Endothelial cell of umbilical vein (primary cell): ENCODE data around the gene KLHL13. TPM values are rescaled to one million over a fixed set of nuclear protein-coding genes. Genes with fewer than 3 reads are reported as not detected.
A peak's percentile ranks its signal among the peaks of the same experiment; 100 is the strongest.

Experiments
- BruUV-seq: library from RNA; stranded (reverse); fragments of 400-500 nt; replicated peaks from 2 replicates; lab custom pipeline; 2021; lab: Mats Ljungman, UMichigan
- CTCF ChIA-PET: fragments of 300-600, 350-600 bp; sonication (Branson Sonifier 250); formaldehyde crosslinking; loops from one replicate; lab custom pipeline; 2021; ENCODE audit warnings: antibody characterized with exemption, inconsistent platforms; lab: Charles Lee
- POLR2A ChIA-PET: fragments of 300-600, 350-600 bp; sonication (Branson Sonifier 250); formaldehyde crosslinking; loops from one replicate; lab custom pipeline; 2021; ENCODE audit warnings: antibody characterized with exemption, inconsistent platforms; lab: Charles Lee
- DNase-seq: peaks from one replicate; pipeline ENCODE4 v3.0.0-alpha.2; 2011; ENCODE audit warnings: low read depth, low spot score
- FAIRE-seq: peaks from 2 replicates; lab custom pipeline; 2011; peaks lifted over from hg19 to GRCh38; lab: Jason Lieb, UNC
- H2AFZ ChIP-seq: 2 replicates; pipeline ENCODE4 v1.6.0; 2012; ENCODE audit warnings: low read depth, low read length, control low read depth, inconsistent platforms
- H3K27ac ChIP-seq: 2 replicates; pipeline ENCODE4 v1.5.1; 2011; ENCODE audit warnings: low read depth, mild to moderate bottlenecking, control low read depth, low read length, moderate library complexity; ENCODE audit not compliant: insufficient read depth
- H3K27me3 ChIP-seq, 2 experiments: 2 replicates each; pipeline versions ENCODE4 v1.6.0 to v1.6.1; 2011; ENCODE audit warnings: low read length in 2 of 2, mixed read lengths in 1 of 2; ENCODE audit not compliant: control insufficient read depth in 2 of 2, insufficient read depth in 2 of 2
- H3K36me3 ChIP-seq, 2 experiments: 2 replicates in 1 of 2; 3 replicates in 1 of 2; pipeline ENCODE4 v1.5.1; 2011; ENCODE audit warnings: low read length in 2 of 2, mild to moderate bottlenecking in 1 of 2, moderate library complexity in 1 of 2; ENCODE audit not compliant: control insufficient read depth in 2 of 2, insufficient read depth in 2 of 2; ENCODE audit errors: extremely low read depth in 1 of 2
- H3K4me1 ChIP-seq: 3 replicates; pipeline ENCODE4 v1.5.1; 2011; ENCODE audit warnings: mild to moderate bottlenecking, low read length; ENCODE audit not compliant: control insufficient read depth, insufficient read depth; ENCODE audit errors: extremely low read depth
- H3K4me2 ChIP-seq: 2 replicates; pipeline ENCODE4 v1.6.1; 2011; ENCODE audit warnings: low read length, control low read depth, mixed read lengths; ENCODE audit not compliant: insufficient read depth
- H3K4me3 ChIP-seq, 3 experiments: fragments of 200-600 bp in 1 of 3; sonication (generic), shearing (Covaris generic) in 1 of 3; replicated peaks in 1 of 3; 2 replicates each; pipeline ENCODE4 v1.5.1; 2011 to 2016; ENCODE audit warnings: control low read depth in 3 of 3, low read length in 3 of 3, mild to moderate bottlenecking in 2 of 3, inconsistent platforms in 1 of 3, low read depth in 1 of 3, moderate library complexity in 1 of 3; ENCODE audit not compliant: insufficient read depth in 1 of 3
- H3K79me2 ChIP-seq: 2 replicates; pipeline ENCODE4 v1.6.0; 2012; ENCODE audit warnings: low read length, inconsistent platforms; ENCODE audit not compliant: control insufficient read depth, insufficient read depth
- H3K9ac ChIP-seq: replicated peaks from 2 replicates; pipeline ENCODE3; 2011; ENCODE audit warnings: low read length, control low read depth; ENCODE audit not compliant: insufficient read depth; ENCODE audit errors: extremely low read depth
- H3K9me1 ChIP-seq: replicated peaks from 3 replicates; pipeline ENCODE4 v1.6.0; 2011; ENCODE audit warnings: mild to moderate bottlenecking, low read length; ENCODE audit not compliant: control insufficient read depth, insufficient read depth; ENCODE audit errors: extremely low read depth
- H3K9me3 ChIP-seq: replicated peaks from 2 replicates; pipeline ENCODE4 v1.5.1; 2012; ENCODE audit warnings: low read length, inconsistent platforms; ENCODE audit not compliant: control insufficient read depth, insufficient read depth
- H4K20me1 ChIP-seq: replicated peaks from 2 replicates; pipeline ENCODE3; 2011; ENCODE audit warnings: mild to moderate bottlenecking, low read length; ENCODE audit not compliant: control insufficient read depth, insufficient read depth; ENCODE audit errors: extremely low read depth
- EZH2 ChIP-seq: IDR thresholded peaks from 2 replicates; pipeline ENCODE4 v1.6.1; 2012; ENCODE audit warnings: borderline replicate concordance, low read depth, mild to moderate bottlenecking, moderate library complexity, low read length, inconsistent platforms; ENCODE audit not compliant: severe bottlenecking
- FOS ChIP-seq: IDR thresholded peaks from 2 replicates; pipeline ENCODE4 v1.6.1; 2011; ENCODE audit warnings: mild to moderate bottlenecking, low read length, moderate library complexity, borderline replicate concordance; ENCODE audit not compliant: insufficient read depth
- GATA2 ChIP-seq: IDR thresholded peaks from 2 replicates; pipeline ENCODE4 v1.7.0; 2011; ENCODE audit warnings: low read depth, mild to moderate bottlenecking, moderate library complexity, mixed read lengths, low read length; ENCODE audit not compliant: insufficient read length, insufficient read depth
- JUN ChIP-seq: IDR thresholded peaks from 2 replicates; pipeline ENCODE4 v1.6.1; 2011; ENCODE audit warnings: borderline replicate concordance, low read depth; ENCODE audit not compliant: insufficient read length, insufficient read depth
- MAX ChIP-seq: IDR thresholded peaks from 2 replicates; pipeline ENCODE4 v1.6.1; 2011; ENCODE audit not compliant: insufficient read depth, insufficient read length
- MYC ChIP-seq: IDR thresholded peaks from one replicate; pipeline ENCODE4 v1.6.1; 2011; ENCODE audit warnings: mild to moderate bottlenecking, low read depth, low read length
- POLR2A ChIP-seq: IDR thresholded peaks from 2 replicates; pipeline ENCODE4 v1.6.1; 2012; ENCODE audit warnings: low read depth, mild to moderate bottlenecking, control low read depth, low read length
- POLR2AphosphoS5 ChIP-seq: IDR thresholded peaks from 2 replicates; pipeline ENCODE4 v1.6.1; 2012; ENCODE audit warnings: low read depth, mild to moderate bottlenecking, control low read depth, low read length, moderate library complexity; ENCODE audit not compliant: insufficient read depth
- dilution Hi-C: fragments of 300-500 bp; cut with MboI; formaldehyde crosslinking; loops from one replicate; pipeline ENCODE4 v1.15.0; 2019; ENCODE audit warnings: low sequenced_read_pairs; ENCODE audit not compliant: extremely low pct_ligation_motif_present
- intact Hi-C: fragments of 100-400 bp; cut with micrococcal nuclease; formaldehyde crosslinking; loops from one replicate; pipeline ENCODE4 v1.10.0; 2022
- polyA plus RNA-seq, 4 experiments: library from polyadenylated mRNA; depleted of rRNA in 3 of 4; stranded (reverse) in 3 of 4; unstranded in 1 of 4; fragments of >200 nt; gene quantifications; 2 replicates each; pipeline versions ENCODE4 v1.2.1 to v1.2.3, GENCODE V29; 2011 to 2012; ENCODE audit warnings: missing spikeins in 1 of 4
- total RNA-seq: library from RNA; stranded (reverse); gene quantifications from 2 replicates; pipeline ENCODE4 v1.2.3, GENCODE V29; 2021
- TF ChIP-seq, protein P1 (sequence below), 2 donors: IDR thresholded peaks; 1 replicate in 1 of 2; 2 replicates in 1 of 2; pipeline ENCODE4 v1.5.1; 2011; ENCODE audit warnings: low read length in 2 of 2, mild to moderate bottlenecking in 2 of 2, moderate library complexity in 2 of 2, control low read depth in 1 of 2, inconsistent platforms in 1 of 2, low read depth in 1 of 2; ENCODE audit not compliant: insufficient read depth in 1 of 2; ENCODE audit errors: extremely low read depth in 1 of 2

The KLHL13 gene
- total and polyA plus RNA-seq, 2 donors (not counting 3 experiments of a cell fraction or from before 2014, with no cell fraction given): 15.3 to 18.2 TPM

- H2AFZ ChIP-seq: no peak overlapping the region
- H3K27me3 ChIP-seq: no peaks in the 10 kb centered on the region
- H3K79me2 ChIP-seq: no peaks in the 10 kb centered on the region
- no peaks in the 10 kb centered on the region for H3K9me1 ChIP-seq
- FAIRE-seq (no peak), DNase-seq (no peak)
- H3K9me3 ChIP-seq: no peaks in the 10 kb centered on the region
- H4K20me1 ChIP-seq: no peaks in the 10 kb centered on the region
- H3K4me1 ChIP-seq: no peaks in the 10 kb centered on the region
- ChIA-PET CTCF (no interaction called here), POLR2A (no interaction called here)
- H3K36me3 ChIP-seq: no peaks in the 10 kb centered on the region
- BruUV-seq: no TSS peak
- dilution Hi-C loops (no loop called here), intact Hi-C loops (loop anchor here (1.0 kb wide), 1 partner anchor 47 kb away; no protein-coding TSS in a partner anchor)
- TF ChIP-seq MAX (no peak), EZH2 (no peak), GATA2 (no peak), POLR2A (no peak), MYC (no peak), POLR2AphosphoS5 (no peak), JUN (no peak), FOS (no peak)
- no peak overlapping the region for H3K4me3 ChIP-seq
- no peak overlapping the region for H3K27ac ChIP-seq
- no peak overlapping the region for H3K4me2 ChIP-seq
- no peak overlapping the region for H3K9ac ChIP-seq
Observed at GRCh38 chrX:118143578-118143977, 27.0 kb upstream of the KLHL13 start.

- peak; percentile 60 for FAIRE-seq
Observed at GRCh38 chrX:118131336-118131735, 14.7 kb upstream of the KLHL13 start.

More at GRCh38 chrX:118131336-118131735, 14.7 kb upstream of the KLHL13 start:
- Histone ChIP-seq H4K20me1 (no peaks in the 10 kb centered on the region), H3K36me3 (no peaks in the 10 kb centered on the region), H3K4me1 (peaks cover under 1% of the 10 kb centered on the region), H3K27me3 (no peaks in the 10 kb centered on the region), H3K79me2 (no peaks in the 10 kb centered on the region), H3K27ac (no peak overlapping the region), H3K9me3 (no peaks in the 10 kb centered on the region), H2AFZ (no peak overlapping the region), H3K9me1 (no peaks in the 10 kb centered on the region), H3K9ac (no peak overlapping the region), H3K4me2 (no peak overlapping the region), H3K4me3 (no peak overlapping the region)
- BruUV-seq: no TSS peak
- no peak for TF ChIP-seq POLR2A
- no peak for TF ChIP-seq JUN
- TF ChIP-seq GATA2: no peak
- no peak for TF ChIP-seq MAX
- TF ChIP-seq EZH2: no peak
- no peak for TF ChIP-seq POLR2AphosphoS5
- TF ChIP-seq, protein P1, sequence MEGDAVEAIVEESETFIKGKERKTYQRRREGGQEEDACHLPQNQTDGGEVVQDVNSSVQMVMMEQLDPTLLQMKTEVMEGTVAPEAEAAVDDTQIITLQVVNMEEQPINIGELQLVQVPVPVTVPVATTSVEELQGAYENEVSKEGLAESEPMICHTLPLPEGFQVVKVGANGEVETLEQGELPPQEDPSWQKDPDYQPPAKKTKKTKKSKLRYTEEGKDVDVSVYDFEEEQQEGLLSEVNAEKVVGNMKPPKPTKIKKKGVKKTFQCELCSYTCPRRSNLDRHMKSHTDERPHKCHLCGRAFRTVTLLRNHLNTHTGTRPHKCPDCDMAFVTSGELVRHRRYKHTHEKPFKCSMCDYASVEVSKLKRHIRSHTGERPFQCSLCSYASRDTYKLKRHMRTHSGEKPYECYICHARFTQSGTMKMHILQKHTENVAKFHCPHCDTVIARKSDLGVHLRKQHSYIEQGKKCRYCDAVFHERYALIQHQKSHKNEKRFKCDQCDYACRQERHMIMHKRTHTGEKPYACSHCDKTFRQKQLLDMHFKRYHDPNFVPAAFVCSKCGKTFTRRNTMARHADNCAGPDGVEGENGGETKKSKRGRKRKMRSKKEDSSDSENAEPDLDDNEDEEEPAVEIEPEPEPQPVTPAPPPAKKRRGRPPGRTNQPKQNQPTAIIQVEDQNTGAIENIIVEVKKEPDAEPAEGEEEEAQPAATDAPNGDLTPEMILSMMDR (IDR thresholded peaks at IDR 0.05; ENCODE audit: extremely low read depth in 1 of 2, insufficient read depth in 1 of 2, low read depth in 1 of 2, low read length in 2 of 2): no peak
- TF ChIP-seq FOS: no peak
- no peak for TF ChIP-seq MYC
- intact Hi-C loops (no loop called here), dilution Hi-C loops (no loop called here)
- POLR2A ChIA-PET: no interaction called here
- no peak for DNase-seq
- CTCF ChIA-PET: no interaction called here
